Ishikawa (cell line): ENCODE data around the gene RBMS1.

Experiments used
- CEBPB ChIP-seq: IDR thresholded peaks from 2 replicates; pipeline ENCODE4 v1.6.1; 2012
- CREB1 ChIP-seq: IDR thresholded peaks from 2 replicates; pipeline ENCODE4 v1.6.1; 2012; ENCODE audit warnings: low read depth
- EGR1 ChIP-seq: IDR thresholded peaks from 2 replicates; pipeline ENCODE4 v1.6.1; 2012
- EP300 ChIP-seq: IDR thresholded peaks from 2 replicates; pipeline ENCODE4 v1.6.1; 2012; ENCODE audit warnings: borderline replicate concordance
- FOXM1 ChIP-seq: IDR thresholded peaks from 2 replicates; pipeline ENCODE4 v1.6.1; 2012; ENCODE audit warnings: low read depth, borderline replicate concordance
- NFIC ChIP-seq: IDR thresholded peaks from 2 replicates; pipeline ENCODE4 v1.6.1; 2012
- RAD21 ChIP-seq: IDR thresholded peaks from 2 replicates; pipeline ENCODE4 v1.6.1; 2012; ENCODE audit warnings: low read depth
- TAF1 ChIP-seq: IDR thresholded peaks from 2 replicates; pipeline ENCODE4 v1.6.1; 2012; ENCODE audit warnings: low read depth, mild to moderate bottlenecking
- TCF12 ChIP-seq: IDR thresholded peaks from 2 replicates; pipeline ENCODE4 v1.6.1; 2012; ENCODE audit warnings: low read depth
- TEAD4 ChIP-seq: IDR thresholded peaks from 2 replicates; pipeline ENCODE4 v1.6.1; 2012
- YY1 ChIP-seq: IDR thresholded peaks from 2 replicates; pipeline ENCODE4 v1.6.1; 2012; ENCODE audit warnings: low read depth
- ZBTB7A ChIP-seq: IDR thresholded peaks from 2 replicates; pipeline ENCODE4 v1.6.1; 2012; ENCODE audit warnings: low read depth
- TF ChIP-seq, protein P1 (sequence below): IDR thresholded peaks from 2 replicates; pipeline ENCODE4 v1.6.1; 2012; ENCODE audit warnings: low read depth, mild to moderate bottlenecking
- TF ChIP-seq, protein P2 (sequence below): IDR thresholded peaks from 2 replicates; pipeline ENCODE4 v1.6.1; 2012
- TF ChIP-seq, protein P3 (sequence below): IDR thresholded peaks from 2 replicates; pipeline ENCODE4 v1.6.1; 2012

The RBMS1 gene

DNA sequence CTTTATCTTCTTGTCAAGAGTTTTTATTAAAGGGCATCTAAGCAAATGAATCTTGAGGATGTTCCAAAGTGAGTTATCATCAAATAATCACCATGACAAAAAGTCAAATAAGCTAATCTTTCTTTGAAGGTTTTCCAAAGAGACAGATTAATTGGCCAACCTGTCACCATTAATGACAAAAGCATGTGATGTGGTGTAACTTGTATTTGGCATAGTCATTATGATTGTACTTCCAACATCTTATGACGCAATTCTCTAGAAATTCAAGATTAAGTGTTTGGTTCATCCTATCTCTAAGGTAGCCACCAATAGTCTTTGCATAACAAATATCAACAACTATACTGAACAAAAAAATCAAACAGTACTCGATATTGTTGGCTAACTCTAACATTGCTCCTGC is 28.6 kb downstream of the RBMS1 start:
- TF ChIP-seq TEAD4 (no peak), RAD21 (no peak), CEBPB (peak; percentile 31; the same call in 1 of the 2 replicates), EGR1 (no peak), CREB1 (no peak)
- TF ChIP-seq, protein P1, sequence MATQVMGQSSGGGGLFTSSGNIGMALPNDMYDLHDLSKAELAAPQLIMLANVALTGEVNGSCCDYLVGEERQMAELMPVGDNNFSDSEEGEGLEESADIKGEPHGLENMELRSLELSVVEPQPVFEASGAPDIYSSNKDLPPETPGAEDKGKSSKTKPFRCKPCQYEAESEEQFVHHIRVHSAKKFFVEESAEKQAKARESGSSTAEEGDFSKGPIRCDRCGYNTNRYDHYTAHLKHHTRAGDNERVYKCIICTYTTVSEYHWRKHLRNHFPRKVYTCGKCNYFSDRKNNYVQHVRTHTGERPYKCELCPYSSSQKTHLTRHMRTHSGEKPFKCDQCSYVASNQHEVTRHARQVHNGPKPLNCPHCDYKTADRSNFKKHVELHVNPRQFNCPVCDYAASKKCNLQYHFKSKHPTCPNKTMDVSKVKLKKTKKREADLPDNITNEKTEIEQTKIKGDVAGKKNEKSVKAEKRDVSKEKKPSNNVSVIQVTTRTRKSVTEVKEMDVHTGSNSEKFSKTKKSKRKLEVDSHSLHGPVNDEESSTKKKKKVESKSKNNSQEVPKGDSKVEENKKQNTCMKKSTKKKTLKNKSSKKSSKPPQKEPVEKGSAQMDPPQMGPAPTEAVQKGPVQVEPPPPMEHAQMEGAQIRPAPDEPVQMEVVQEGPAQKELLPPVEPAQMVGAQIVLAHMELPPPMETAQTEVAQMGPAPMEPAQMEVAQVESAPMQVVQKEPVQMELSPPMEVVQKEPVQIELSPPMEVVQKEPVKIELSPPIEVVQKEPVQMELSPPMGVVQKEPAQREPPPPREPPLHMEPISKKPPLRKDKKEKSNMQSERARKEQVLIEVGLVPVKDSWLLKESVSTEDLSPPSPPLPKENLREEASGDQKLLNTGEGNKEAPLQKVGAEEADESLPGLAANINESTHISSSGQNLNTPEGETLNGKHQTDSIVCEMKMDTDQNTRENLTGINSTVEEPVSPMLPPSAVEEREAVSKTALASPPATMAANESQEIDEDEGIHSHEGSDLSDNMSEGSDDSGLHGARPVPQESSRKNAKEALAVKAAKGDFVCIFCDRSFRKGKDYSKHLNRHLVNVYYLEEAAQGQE = no peak
- TF ChIP-seq, protein P2, sequence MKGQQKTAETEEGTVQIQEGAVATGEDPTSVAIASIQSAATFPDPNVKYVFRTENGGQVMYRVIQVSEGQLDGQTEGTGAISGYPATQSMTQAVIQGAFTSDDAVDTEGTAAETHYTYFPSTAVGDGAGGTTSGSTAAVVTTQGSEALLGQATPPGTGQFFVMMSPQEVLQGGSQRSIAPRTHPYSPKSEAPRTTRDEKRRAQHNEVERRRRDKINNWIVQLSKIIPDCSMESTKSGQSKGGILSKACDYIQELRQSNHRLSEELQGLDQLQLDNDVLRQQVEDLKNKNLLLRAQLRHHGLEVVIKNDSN = no peak

DNA sequence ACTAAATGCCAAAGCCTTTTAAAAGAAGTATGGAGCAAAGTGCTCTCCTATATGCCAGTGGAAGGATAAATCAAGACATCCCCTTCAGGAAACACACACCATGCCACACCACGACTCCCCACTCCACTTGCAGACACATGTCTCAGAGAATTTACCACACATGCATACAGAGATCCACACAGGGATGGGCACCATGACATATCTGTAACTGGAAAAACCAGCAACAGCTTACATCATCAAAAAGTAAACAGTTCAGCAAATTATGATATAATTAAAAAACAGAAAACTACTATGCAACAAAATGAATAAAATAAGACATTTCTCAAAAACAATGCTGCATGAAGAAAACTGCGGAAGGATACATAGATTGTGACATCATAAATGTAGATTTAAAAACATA is 29.6 kb downstream of the RBMS1 start:
- TF ChIP-seq NFIC = no peak
- TF ChIP-seq, protein P2 = no peak
- no peak for TF ChIP-seq EP300
- TF ChIP-seq, protein P1 = no peak
- no peak for TF ChIP-seq TEAD4
- no peak for TF ChIP-seq RAD21
- TF ChIP-seq EGR1 = no peak
- TF ChIP-seq, protein P3, sequence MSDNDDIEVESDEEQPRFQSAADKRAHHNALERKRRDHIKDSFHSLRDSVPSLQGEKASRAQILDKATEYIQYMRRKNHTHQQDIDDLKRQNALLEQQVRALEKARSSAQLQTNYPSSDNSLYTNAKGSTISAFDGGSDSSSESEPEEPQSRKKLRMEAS = no peak
- no peak for TF ChIP-seq CREB1
- no peak for TF ChIP-seq ZBTB7A
- no peak for TF ChIP-seq FOXM1

DNA sequence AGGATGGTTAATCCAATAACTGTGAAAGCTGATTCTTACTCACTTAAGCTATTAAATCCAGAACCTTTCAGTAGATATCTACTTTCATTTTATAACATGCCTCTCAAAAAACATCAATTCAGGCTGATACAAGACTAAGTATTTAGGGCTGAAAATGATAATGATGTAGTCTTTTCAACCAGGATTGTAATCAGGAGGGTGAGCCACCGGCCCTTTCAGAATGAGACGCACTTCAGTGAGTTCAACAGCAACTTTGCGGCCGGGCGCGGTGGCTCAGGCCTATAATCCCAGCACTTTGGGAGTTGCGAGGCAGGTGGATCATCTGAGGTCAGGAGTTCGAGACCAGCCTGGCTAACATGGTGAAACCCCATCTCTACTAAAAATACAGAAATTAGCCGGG is 30.4 kb downstream of the RBMS1 start:
- TF ChIP-seq NFIC = no peak
- TF ChIP-seq TEAD4 = no peak
- no peak for TF ChIP-seq FOXM1
- TF ChIP-seq CREB1 = no peak
- no peak for TF ChIP-seq YY1

DNA sequence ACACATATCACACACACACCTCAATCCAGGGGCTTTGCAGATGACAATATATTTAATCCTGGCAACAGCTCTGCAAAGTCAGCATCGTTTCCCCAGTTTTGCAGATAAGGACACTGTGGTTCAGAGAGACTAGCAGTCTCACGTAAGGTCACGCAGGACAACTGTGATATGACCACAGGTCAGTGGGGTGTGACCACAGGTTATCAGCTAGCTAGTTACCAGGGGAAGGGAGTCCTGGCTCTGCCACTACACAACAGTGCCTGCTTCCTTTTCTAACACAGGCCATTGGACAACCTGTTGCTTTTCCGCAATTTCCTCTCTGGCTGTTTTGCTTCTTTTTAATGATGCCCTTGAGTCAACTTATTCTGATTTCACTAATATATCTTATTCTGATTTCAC is 33.3 kb downstream of the RBMS1 start:
- TF ChIP-seq, protein P2 = no peak
- TF ChIP-seq FOXM1 (no peak), TCF12 (no peak), ZBTB7A (no peak), NFIC (no peak), EGR1 (no peak), RAD21 (no peak), TEAD4 (no peak), TAF1 (no peak), CREB1 (no peak), EP300 (no peak), YY1 (no peak), CEBPB (no peak)
- TF ChIP-seq, protein P1 = no peak
- TF ChIP-seq, protein P3 = no peak
